Effector memory CD4-positive, alpha-beta T cell (primary cell): ENCODE results near the gene PLA2G2D.
"Not testable (repeated sequence)": the region's sequence is repeated elsewhere in the genome, so short reads cannot be mapped to it uniquely, and the experiment has no call there.

Experiments used
- DNase-seq, 3 donors: peaks; one replicate each; pipeline ENCODE4 v3.0.0-alpha.2; 2020
- H3K27ac ChIP-seq: 2 replicates; pipeline ENCODE4 v1.7.0; 2013; ENCODE audit warnings: mild to moderate bottlenecking, low read length, moderate library complexity; ENCODE audit not compliant: insufficient read depth, poor library complexity, severe bottlenecking
- H3K27me3 ChIP-seq: replicated peaks from 2 replicates; pipeline ENCODE4 v1.7.0; 2013; ENCODE audit warnings: mild to moderate bottlenecking, low read length; ENCODE audit not compliant: insufficient read depth, control insufficient read depth, poor library complexity, severe bottlenecking
- H3K36me3 ChIP-seq: 2 replicates; pipeline ENCODE4 v1.7.0; 2013; ENCODE audit warnings: mild to moderate bottlenecking, low read length, moderate library complexity; ENCODE audit not compliant: control insufficient read depth, insufficient read depth
- H3K4me1 ChIP-seq: 2 replicates; pipeline ENCODE4 v1.7.0; 2013; ENCODE audit warnings: low read length, mild to moderate bottlenecking; ENCODE audit not compliant: control insufficient read depth, insufficient read depth, poor library complexity, severe bottlenecking
- H3K4me3 ChIP-seq: 2 replicates; pipeline ENCODE4 v1.7.0; 2013; ENCODE audit warnings: low read length, low read depth, mild to moderate bottlenecking; ENCODE audit not compliant: insufficient read depth, poor library complexity, severe bottlenecking
- H3K9me3 ChIP-seq: 2 replicates; pipeline ENCODE4 v1.7.0; 2013; ENCODE audit warnings: mild to moderate bottlenecking, low read length, moderate library complexity; ENCODE audit not compliant: control insufficient read depth

Gene PLA2G2D

DNA sequence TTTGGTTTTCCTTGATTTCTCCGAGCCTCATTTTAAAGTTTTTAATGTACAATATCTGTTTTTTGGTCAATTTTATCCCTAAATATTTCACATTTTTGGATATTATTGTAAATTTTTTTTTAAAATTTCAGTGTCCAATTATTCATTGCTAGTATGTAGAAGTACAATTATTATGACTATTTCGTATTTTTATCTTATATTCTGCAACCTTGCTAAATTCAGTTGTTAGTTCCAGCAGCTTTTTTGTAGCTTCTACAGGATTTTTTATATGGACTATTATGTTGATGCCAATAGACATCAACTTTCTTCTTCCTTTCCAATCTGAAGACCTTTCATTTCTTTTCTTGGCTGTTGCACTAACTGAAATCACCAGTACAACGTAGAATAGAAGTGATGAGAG is 15.7 kb upstream of the PLA2G2D start:
- no peaks in the 10 kb centered on the region for H3K4me1 ChIP-seq
- no peak overlapping the region for H3K4me3 ChIP-seq
- H3K9me3 ChIP-seq, result no peaks in the 10 kb centered on the region
- no peak overlapping the region for H3K27ac ChIP-seq
- DNase-seq, result no peak
- no peaks in the 10 kb centered on the region for H3K27me3 ChIP-seq
- H3K36me3 ChIP-seq, result no peaks in the 10 kb centered on the region

- not testable (repeated sequence) for H3K4me3 ChIP-seq, H3K27me3 ChIP-seq, H3K9me3 ChIP-seq, DNase-seq, H3K27ac ChIP-seq, H3K4me1 ChIP-seq, H3K36me3 ChIP-seq
These were observed 11.2 kb upstream of the PLA2G2D start for GRCh38 chr1:20130518-20130917.

GRCh38 chr1:20126806-20127440 is 7.6 kb upstream of the PLA2G2D start:
- Histone ChIP-seq H3K36me3 (no peaks in the 10 kb centered on the region), H3K4me1 (no peaks in the 10 kb centered on the region), H3K4me3 (no peak overlapping the region), H3K27ac (no peak overlapping the region), H3K27me3 (no peaks in the 10 kb centered on the region), H3K9me3 (no peaks in the 10 kb centered on the region)
- DNase-seq, result no peak

GRCh38 chr1:20126041-20126805 is 6.9 kb upstream of the PLA2G2D start:
- no peak overlapping the region for H3K27ac ChIP-seq
- no peaks in the 10 kb centered on the region for H3K4me1 ChIP-seq
- H3K36me3 ChIP-seq, result no peaks in the 10 kb centered on the region
- no peak for DNase-seq
- no peaks in the 10 kb centered on the region for H3K9me3 ChIP-seq
- H3K4me3 ChIP-seq, result no peak overlapping the region
- H3K27me3 ChIP-seq, result no peaks in the 10 kb centered on the region

DNA sequence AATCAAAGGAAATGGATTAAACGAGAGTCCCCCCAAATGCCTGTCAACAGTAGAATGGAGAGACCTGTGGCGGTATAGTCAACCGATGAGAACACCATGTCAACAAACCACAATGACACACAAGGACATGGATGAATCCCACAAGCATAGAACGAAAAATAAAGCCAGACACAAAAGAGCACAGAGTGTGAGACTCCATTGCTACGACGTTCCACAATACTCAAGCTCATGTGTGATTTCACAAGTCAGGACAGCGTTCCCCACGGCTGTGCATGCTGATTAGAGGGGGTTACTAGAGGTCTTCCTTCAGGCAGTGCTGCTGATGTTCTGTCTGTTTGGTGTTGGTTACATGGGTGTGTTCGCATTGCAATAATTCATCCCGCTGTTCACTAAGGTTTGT is 5.8 kb upstream of the PLA2G2D start:
- Histone ChIP-seq H3K27ac (no peak overlapping the region), H3K4me1 (no peaks in the 10 kb centered on the region), H3K9me3 (no peaks in the 10 kb centered on the region), H3K36me3 (no peaks in the 10 kb centered on the region), H3K4me3 (no peak overlapping the region), H3K27me3 (peaks cover 3% of the 10 kb centered on the region)
- DNase-seq, result no peak

DNA sequence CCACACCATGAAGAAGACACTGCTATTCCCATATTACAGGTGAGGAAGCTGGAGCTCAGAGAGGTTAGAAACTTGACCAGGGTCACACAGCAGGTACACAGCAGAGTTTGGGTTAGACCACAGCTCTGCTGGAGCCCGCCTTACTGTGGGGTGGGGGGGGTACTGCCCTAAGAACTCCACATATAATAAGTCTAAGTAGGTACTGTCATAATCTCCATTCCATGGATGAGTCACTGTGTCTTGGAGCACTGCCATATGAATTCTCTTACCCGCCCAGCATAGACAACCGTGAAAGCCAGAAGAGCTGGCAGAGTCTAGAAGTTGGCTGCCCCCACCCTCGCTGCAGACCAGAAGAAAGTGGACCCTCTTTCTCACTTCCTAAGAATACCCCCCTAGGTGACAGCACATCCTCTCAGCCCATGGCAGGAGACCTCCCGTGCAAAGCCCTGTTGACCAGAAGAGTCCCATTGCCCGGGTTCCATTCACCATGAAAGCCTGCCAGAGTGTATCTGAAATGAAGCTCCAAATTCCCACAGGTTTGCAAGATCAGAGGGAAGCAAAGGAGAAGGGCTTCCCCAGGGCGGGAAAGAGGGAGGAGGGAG is 5.2 kb upstream of the PLA2G2D start:
- Histone ChIP-seq H3K4me1 (no peaks in the 10 kb centered on the region), H3K27ac (no peak overlapping the region), H3K27me3 (peaks cover 3% of the 10 kb centered on the region), H3K4me3 (no peak overlapping the region), H3K36me3 (no peaks in the 10 kb centered on the region), H3K9me3 (no peaks in the 10 kb centered on the region)
- no peak for DNase-seq

DNA sequence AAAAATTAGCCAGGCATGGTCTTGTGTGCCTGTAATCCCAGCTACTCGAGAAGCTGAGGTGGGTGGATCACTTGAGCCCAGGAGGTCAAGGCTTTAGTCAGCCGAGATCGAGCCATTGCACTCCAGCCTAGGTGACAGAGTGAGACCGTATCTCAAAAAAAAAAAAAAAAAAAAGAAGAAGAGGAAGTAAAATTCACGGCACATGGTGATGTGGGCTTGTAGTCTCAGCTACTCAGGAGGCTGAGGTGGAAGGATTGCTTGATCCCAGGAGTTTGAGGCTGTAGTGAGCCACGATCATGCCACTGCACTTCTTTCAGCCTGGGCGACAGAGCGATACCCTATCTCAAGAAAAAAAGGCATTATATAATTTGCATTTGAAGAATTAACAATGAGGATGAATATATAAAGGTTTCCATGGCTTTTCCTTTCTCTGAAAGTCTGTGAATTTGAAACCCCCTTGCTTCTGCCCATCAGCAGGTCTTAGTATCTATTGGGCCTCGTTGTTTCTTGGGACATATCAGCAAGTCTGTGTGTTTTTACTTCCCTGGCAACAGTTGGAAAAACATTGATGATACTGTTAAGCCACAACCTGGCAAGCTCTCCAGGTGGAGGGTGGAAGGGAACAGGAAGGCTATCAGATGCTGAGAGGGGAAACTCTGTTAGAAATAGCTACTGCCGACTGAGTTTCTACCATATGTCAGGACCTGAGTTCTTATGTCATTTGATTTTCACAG is 4.6 kb upstream of the PLA2G2D start:
- H3K4me1 ChIP-seq, result no peaks in the 10 kb centered on the region

GRCh38 chr1:20120796-20121195 is 1.5 kb upstream of the PLA2G2D start:
- Histone ChIP-seq H3K4me1 (no peaks in the 10 kb centered on the region), H3K9me3 (no peaks in the 10 kb centered on the region), H3K27me3 (peaks cover 3% of the 10 kb centered on the region), H3K4me3 (no peak overlapping the region), H3K36me3 (no peaks in the 10 kb centered on the region), H3K27ac (no peak overlapping the region)
- DNase-seq, result no peak

More for the DNA sequence above, 4.6 kb upstream of the PLA2G2D start:
- DNase-seq, result no peak
- Histone ChIP-seq H3K27ac (no peak overlapping the region), H3K4me3 (no peak overlapping the region), H3K27me3 (peaks cover 3% of the 10 kb centered on the region), H3K9me3 (no peaks in the 10 kb centered on the region), H3K36me3 (no peaks in the 10 kb centered on the region)

GRCh38 chr1:20117236-20117635 is 2.1 kb downstream of the PLA2G2D start:
- Histone ChIP-seq H3K4me3 (no peak overlapping the region), H3K36me3 (no peaks in the 10 kb centered on the region), H3K9me3 (no peaks in the 10 kb centered on the region), H3K27ac (no peak overlapping the region), H3K27me3 (peaks cover 3% of the 10 kb centered on the region), H3K4me1 (no peaks in the 10 kb centered on the region)
- DNase-seq, result no peak

- H3K27me3 ChIP-seq, result peaks cover 3% of the 10 kb centered on the region
- no peak for DNase-seq
- no peaks in the 10 kb centered on the region for H3K4me1 ChIP-seq
- no peaks in the 10 kb centered on the region for H3K36me3 ChIP-seq
- no peak overlapping the region for H3K4me3 ChIP-seq
- no peaks in the 10 kb centered on the region for H3K9me3 ChIP-seq
- no peak overlapping the region for H3K27ac ChIP-seq
These were observed 3.4 kb downstream of the PLA2G2D start for GRCh38 chr1:20115916-20116315.
